ENCODE measurements around the gene SYNPO2.
"Not testable (repeated sequence)": the region's sequence is repeated elsewhere in the genome, so short reads cannot be mapped to it uniquely, and the experiment has no call there.

SYNPO2 gene

GRCh38 chr4:119067670-119068360, 179.2 kb downstream of the SYNPO2 start:
- not testable (repeated sequence) for DNase-seq (ENCODE audit: low spot score)

- no peak for DNase-seq (ENCODE audit: low spot score)
Observed at GRCh38 chr4:119068529-119068962, 179.9 kb downstream of the SYNPO2 start.

- DNase-seq (ENCODE audit: low spot score) = no peak
Observed at GRCh38 chr4:119070301-119070700, 181.6 kb downstream of the SYNPO2 start.

GRCh38 chr4:119080721-119081541, 192.3 kb downstream of the SYNPO2 start:
- DNase-seq (ENCODE audit: low spot score) = no peak

GRCh38 chr4:119081542-119081859, 192.8 kb downstream of the SYNPO2 start:
- DNase-seq (ENCODE audit: low spot score) = no peak

GRCh38 chr4:119081943-119082342, 193.3 kb downstream of the SYNPO2 start:
- no peak for DNase-seq (ENCODE audit: low spot score)

- DNase-seq (ENCODE audit: low spot score) = no peak
Observed at GRCh38 chr4:119082661-119083060, 194.0 kb downstream of the SYNPO2 start.

GRCh38 chr4:119084513-119084912, 195.9 kb downstream of the SYNPO2 start:
- DNase-seq (ENCODE audit: low spot score) = no peak

GRCh38 chr4:119087121-119087520, 198.5 kb downstream of the SYNPO2 start:
- DNase-seq (ENCODE audit: low spot score) = no peak

GRCh38 chr4:119087656-119088055, 199.0 kb downstream of the SYNPO2 start:
- no peak for DNase-seq (ENCODE audit: low spot score)

GRCh38 chr4:119093042-119093827, 204.6 kb downstream of the SYNPO2 start:
- no peak for DNase-seq (ENCODE audit: low spot score)

- DNase-seq (ENCODE audit: low spot score) = no peak
Observed at GRCh38 chr4:119097282-119097900, 208.7 kb downstream of the SYNPO2 start.

- no peak for DNase-seq (ENCODE audit: low spot score)
Observed at GRCh38 chr4:119098306-119098705, 209.7 kb downstream of the SYNPO2 start.

- DNase-seq (ENCODE audit: low spot score) = no peak
Observed at GRCh38 chr4:119099227-119099810, 210.7 kb downstream of the SYNPO2 start.

- no peak for DNase-seq (ENCODE audit: low spot score)
Observed at GRCh38 chr4:119100655-119101054, 212.0 kb downstream of the SYNPO2 start.

- peak; percentile 100 for DNase-seq (ENCODE audit: low spot score)
Observed at GRCh38 chr4:119103263-119103662, 214.6 kb downstream of the SYNPO2 start.

GRCh38 chr4:119104644-119105273, 216.1 kb downstream of the SYNPO2 start:
- no peak for DNase-seq (ENCODE audit: low spot score)

GRCh38 chr4:119105605-119106004, 217.0 kb downstream of the SYNPO2 start:
- no peak for DNase-seq (ENCODE audit: low spot score)

GRCh38 chr4:119106036-119107000, 217.7 kb downstream of the SYNPO2 start:
- peak; percentile 36 for DNase-seq (ENCODE audit: low spot score)

GRCh38 chr4:119110121-119110520, 221.5 kb downstream of the SYNPO2 start:
- no peak for DNase-seq (ENCODE audit: low spot score)
